RPMI8226 (cell line): ENCODE data around the gene TMEM14C.
A peak's percentile ranks its signal among the peaks of the same experiment; 100 is the strongest.

ENCODE experiments used
- DNase-seq: peaks from one replicate; pipeline ENCODE4 v3.0.0-alpha.2; 2015

TMEM14C gene

DNA sequence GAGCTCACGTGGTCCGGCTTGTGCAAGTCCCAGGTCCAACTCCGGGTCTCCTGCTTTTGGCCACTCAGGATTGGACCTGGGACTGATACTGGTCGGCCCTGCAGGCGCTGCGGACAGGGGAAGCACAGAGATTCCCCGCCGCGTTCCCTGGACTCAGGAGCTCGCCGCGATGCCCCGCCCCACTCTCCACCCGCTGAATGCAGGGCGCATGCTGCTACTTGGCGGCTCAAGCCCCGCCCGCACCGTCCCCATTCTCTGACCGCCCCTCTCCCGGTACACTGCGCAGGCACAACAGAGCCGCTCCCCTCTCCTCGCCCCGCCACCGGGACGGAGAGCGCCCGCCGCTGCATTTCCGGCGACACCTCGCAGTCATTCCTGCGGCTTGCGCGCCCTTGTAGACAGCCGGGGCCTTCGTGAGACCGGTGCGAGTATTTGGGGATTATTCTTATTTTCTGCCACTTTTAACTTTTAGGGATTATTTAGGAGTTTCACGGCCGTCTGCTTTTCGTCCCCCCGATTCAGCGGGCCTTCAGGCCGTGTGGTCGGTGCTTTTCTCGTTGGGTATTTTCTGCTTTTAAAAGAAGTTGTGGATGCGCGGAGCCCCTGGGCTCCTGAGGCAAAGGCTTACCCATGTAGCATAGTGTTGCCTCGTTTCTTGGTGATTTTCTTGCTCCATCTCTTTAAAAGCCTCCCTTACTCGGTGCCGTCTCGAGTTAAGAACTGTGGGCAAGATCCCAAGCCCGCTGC, at the start of gene TMEM14C:
Gene TMEM14C, plus strand, starts transcription at position 251 of the 747 bp plus-strand sequence. CDS start 1,544 bp downstream, outside the sequence.
- DNase-seq: peak; percentile 98

DNA sequence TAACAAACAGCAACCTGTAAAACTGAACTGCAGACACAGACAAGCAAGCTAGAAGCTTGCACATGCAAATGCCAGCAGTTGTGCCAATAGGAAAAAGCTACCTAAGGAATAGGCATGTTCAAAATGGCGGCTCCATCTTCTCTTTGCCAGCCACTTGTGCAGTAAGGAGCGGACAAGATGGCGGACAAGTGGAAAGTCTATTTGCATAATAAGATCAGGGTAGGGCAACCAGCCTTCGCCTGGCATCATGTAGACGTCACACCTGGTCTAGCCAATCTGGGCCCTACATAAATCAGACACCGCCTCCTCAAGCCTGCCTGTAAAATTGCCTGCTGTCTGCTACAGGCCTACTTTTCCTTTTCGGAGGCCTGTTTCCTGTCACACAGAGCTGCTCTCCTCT, 46.5 kb upstream of the TMEM14C start:
- no peak for DNase-seq

DNA sequence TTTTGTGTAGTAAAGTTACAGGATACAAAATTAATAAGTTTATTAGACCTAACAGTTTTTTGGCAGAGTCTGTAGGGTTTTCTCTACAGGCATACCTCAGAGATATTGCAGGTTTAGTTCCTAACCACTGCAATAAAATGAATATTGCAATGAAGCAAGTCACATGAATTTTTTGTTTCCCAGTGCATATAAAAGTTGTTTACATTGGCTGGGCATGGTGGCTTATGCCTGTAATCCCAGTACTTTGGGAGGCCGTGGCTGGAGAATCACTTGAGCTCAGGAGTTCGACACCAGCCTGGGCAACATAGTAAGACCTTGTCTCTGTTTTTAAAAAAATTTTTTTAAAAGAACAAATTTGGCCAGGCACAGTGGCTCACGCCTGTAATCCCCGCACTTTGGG, 44.4 kb upstream of the TMEM14C start:
- no peak for DNase-seq

- DNase-seq: no peak
Measured at GRCh38 chr6:10681795-10682194, 41.1 kb upstream of the TMEM14C start.

DNA sequence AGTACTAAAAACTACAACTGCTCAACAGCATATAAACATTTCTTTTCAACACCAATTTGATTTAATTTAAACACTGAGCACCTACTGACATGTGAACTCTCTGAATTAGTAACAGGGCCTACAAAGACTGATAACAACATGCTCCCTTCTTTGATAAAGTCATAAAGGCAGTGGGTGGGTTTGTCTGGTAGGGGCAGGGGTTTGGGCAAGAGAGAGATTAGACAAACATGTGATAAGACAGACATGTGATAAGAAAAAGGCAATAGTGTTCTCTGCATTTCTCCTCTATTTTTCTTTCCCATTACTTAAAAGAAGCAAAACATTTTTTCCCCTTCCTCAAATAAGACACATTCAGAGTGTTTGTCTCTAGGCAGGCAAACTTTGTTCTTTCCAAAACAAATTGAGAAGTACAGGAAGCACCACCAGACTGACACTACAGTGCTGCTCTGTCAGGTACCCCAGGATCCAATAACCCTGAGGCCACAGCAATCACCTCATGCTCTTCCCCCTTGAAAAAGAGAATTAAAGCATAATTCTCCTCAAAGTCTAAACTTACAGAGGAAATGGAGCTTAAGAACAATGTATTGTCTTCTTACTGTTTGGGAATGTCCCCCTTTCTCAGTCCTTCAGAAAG, 40.4 kb upstream of the TMEM14C start:
- no peak for DNase-seq

DNA sequence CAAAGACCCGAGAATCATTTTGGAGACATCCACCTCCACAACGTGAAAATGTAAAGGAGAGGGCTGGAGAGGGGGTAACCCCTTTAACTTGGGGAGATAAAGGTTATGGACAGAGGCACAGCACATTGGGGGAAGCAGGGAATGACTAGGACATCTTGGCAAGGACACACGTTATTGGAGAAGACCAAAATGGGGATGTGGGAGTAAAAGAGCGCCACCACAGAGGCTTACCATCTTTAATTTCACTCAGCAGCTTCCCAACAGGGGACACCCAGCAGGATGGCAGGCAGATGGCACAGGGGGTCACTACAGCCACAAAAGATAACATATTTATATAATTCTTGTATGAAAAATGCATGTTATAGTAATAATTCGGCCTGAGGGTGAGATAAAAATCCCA, 38.3 kb upstream of the TMEM14C start:
- no peak for DNase-seq

DNA sequence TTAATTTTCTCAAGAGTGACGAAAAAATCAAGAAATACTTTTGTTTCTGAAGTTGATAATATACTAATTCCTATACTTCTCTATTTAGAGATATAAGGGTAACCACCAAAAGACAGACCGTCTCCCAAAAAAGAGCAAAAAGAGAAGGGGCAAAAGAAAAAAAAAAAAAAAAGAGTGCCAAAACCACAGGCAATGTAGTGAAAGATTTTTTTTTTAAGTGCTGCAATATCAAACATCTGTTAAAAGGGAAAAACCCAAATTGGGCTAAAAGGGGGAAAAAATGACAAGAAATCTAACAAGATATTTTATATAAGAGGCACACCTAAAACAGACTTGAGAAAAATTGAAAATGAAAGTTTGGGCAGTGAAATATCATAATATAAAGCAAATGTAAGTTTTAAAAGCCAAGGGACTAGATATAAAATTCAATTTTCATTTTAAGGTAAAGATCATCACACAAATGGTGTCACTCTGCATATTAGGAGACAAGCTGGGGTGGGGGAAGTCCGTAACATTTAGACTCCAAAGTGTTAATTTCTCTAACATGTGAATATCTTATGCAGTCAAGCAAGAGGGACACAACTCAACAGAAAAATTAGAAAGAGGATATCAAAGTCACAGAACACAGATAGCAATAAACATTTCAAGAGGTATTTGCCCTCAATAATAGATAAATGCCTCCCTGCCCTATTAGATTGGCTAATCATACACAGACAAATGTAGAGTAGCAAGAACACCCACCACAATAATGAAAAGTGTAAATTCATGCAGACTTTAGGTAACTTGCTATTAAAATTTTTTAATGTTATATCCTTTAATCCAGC, 37.6 kb upstream of the TMEM14C start:
- DNase-seq: no peak

DNA sequence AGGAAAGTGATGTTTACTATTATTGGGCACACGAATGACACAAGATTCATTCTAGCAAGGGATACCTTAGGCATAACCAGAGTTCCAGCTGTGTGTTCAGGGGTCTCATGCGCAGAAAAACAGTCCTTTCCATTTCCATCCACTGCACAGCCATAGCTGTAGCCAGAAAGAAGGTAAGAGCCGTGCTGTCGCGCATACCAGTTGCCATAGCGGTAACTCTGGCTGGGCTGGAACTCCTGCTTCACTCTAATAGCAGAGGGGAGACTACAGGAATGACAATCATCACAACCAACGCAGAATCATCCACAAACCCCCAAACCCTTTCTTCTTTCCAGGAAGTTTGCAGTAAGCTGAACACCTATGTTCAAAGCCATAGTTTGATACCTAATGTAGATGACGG, 36.0 kb upstream of the TMEM14C start:
- DNase-seq: no peak

DNA sequence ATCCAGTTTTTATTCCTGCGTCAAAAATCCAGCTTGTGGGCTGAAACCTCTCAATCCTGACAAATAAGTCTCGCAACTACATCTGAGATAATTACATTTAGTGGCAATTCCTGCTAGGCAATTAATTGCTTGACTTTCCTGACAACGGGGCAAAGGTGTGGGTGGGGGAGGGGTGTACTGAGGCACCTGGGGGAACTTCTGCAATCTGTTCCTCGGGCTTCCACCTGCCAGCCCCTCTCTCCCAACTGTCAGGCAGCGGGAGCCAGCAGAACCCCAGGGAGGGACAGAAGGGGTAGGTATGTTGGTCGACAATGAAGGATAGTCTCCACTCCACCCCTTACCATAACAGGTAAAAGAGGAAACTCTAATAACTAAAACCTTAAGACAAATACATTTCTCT, 35.3 kb upstream of the TMEM14C start:
- no peak for DNase-seq

DNA sequence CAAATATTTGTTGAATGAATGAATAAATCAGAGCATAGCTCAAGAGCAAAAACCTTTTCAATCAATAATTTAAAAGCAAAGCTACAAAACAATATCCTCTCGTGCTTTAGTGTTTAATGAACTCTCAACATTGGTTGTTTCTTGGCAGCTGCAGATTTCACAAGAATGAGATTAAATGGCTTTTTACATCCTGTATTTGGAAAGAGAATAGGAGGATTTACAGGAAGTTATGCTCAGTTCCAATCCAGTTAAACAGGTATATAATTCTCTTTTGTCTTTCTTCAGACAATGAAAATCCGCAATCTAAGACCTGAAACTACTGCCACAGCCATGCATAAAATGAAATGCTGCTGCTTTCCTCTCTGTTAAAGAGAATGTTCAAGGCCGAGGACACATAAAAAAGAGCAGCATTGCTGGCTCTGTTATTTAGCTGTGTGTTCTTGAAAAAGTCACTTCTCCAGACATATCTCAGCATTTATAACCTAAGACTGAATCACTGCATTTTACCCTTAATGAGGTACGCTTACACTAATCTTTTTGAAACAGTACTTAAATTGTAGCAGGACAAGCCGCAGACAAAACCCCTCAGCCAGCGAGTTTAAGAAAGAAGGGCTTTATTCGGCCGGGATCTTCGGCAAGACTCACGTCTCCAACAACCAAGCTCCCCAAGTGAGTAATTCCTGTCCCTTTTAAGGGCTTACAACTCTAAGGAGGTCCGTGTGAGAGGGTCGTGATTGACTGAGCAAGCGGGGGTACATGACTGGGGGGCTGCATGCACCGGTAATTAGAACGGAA, 32.0 kb upstream of the TMEM14C start:
- DNase-seq: no peak

- no peak for DNase-seq
Measured at GRCh38 chr6:10692965-10693538, 29.8 kb upstream of the TMEM14C start.

DNA sequence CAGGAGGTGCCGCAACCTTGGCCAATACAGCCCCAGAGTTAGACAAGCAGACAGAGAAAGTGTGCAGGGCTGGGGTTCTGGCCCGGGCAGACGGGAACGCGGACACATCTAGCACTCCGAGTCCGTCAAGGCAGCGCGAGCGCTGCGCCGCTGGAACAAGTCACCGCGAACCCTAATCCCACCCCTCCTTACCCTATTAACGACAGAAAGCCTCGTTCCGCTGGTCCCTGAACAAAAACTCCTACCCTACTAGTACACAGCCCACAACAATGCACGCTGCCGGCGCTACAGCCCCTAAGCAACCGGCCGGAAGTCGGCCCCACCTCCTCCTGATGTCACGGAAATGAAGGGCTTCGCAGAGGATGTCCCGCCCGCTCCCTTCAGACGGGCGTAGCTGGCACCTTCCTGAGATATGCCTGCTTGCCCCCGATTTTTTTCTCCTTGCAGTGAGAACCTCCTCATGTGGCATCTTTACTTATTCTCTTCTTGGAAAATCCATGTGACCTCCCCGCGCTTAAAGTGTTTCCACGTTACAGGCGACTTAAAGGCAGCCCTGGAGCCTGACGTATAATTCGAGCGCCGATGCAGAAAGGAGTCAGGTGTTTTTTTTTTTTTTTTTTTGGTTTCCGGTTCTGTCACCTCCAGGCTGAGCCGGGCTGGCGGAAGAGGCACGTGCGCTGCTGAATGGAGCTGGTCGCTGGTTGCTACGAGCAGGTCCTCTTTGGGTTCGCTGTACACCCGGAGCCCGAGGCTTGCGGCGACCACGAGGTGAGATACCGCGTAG, 28.4 kb upstream of the TMEM14C start, which contains the start of the genes C6orf52 and PAK1IP1:
Gene C6orf52, minus strand, starts transcription at position 315 of the 784 bp plus-strand sequence. CDS start 7,066 bp downstream, outside the sequence.
Gene PAK1IP1, plus strand, starts transcription at position 671 of the 784 bp plus-strand sequence. Its CDS starts 14 bp downstream, at position 685.
- peak; percentile 98 for DNase-seq

GRCh38 chr6:10695086-10695657, 27.7 kb upstream of the TMEM14C start:
- DNase-seq: no peak

GRCh38 chr6:10696655-10697054, 26.2 kb upstream of the TMEM14C start:
- no peak for DNase-seq

- no peak for DNase-seq
Measured at GRCh38 chr6:10713962-10714361, 8.9 kb upstream of the TMEM14C start.

DNA sequence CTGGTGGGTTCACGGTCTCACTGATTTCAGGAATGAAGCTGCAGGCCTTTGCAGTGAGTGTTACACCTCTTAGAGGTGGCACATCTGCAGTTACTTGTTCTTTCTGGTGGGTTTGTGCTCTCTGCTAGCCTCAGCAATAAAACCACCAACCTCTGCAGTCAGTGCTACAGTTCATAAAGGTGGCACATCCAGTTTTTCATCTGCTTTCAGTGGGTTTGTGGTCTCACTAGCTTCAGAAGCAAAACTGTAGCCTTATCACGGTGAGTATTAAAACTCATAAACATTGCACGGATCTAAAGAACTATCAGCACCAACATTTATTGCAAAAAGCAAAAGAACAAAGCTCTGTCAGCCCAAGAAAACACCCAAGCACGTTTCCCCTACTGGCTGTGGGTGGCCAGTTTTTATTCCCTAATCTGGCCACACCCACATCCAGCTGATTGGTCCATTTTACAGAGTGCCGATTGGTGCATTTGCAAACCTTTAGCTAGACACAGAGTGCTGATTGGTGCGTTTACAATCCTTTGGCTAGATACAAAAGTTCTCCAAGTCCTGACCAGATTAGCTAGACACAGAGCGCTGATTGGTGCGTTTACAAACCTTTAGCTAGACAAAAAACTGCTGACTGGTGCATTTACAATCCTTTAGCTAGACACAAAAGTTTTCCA, 3.4 kb upstream of the TMEM14C start:
- DNase-seq: peak; percentile 43

DNA sequence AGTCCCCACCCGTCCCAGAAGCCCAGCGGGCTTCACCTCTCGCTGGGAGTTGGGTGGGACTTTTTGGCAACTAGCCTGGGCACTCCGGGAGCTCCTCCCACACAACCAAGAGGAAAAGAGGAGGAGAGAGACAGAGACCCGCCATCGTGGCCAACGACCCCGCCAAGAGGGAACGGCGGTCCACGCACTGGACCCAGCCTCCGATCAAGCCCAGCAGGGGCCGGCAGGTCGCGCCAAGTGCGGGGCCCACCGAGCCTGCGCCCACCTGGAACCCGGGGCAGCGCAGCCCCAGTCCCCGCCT, 3.0 kb upstream of the TMEM14C start:
- DNase-seq: no peak

DNA sequence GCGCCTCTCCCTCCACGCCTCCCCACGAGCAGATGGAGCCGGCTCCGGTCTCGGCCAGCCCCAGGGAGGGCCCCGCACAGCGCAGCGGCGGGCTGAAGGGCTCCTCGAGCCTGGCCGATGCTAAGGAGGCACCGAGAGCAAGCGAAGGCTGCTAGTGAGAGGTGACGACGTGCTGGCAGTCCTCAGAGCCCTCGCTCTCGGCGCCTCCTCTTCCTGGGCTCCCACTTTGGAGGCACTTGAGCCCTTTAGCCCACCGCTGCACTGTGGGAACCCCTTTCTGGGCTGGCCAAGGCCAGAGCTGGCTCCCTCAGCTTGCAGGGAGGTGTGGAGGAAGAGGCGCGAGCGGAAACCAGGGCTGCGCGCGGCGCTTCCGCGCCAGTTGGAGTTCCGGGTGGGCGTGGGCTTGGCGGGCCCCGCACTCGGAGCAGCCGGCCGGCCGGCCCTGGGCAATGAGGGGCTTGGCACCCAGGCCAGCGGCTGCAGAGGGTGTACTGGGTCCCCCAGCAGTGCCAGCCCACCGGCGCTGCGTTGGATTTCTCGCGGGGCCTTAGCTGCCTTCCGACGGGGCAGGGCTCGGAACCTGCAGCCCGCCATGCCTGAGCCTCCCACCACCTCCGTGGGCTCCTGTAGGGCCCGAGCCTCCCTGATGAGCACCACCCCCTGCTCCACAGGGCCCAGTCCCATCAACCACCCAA, 2.5 kb upstream of the TMEM14C start:
- peak; percentile 59 for DNase-seq

GRCh38 chr6:10720960-10721849, 1.7 kb upstream of the TMEM14C start:
- peak; percentile 39 for DNase-seq
